DOHH2 (cell line): ENCODE measurements around the gene STPG3.

ENCODE experiments used
- H3F3A ChIP-seq: fragments of 200-600 bp; sonication (generic), shearing (Covaris generic); 2 replicates; pipeline ENCODE4 v1.6.0; 2016; ENCODE audit warnings: antibody characterized with exemption, mild to moderate bottlenecking; ENCODE audit not compliant: control insufficient read depth, insufficient read depth
- H3K27ac ChIP-seq: fragments of 200-600 bp; sonication (generic); 2 replicates; pipeline ENCODE4 v1.5.1; 2014; ENCODE audit warnings: low read depth, mild to moderate bottlenecking, low read length, moderate library complexity
- H3K27me3 ChIP-seq: fragments of 200-600 bp; sonication (generic); 2 replicates; pipeline ENCODE4 v1.6.1; 2014; ENCODE audit warnings: mild to moderate bottlenecking, low read length, mixed read lengths; ENCODE audit not compliant: control insufficient read depth
- H3K36me3 ChIP-seq: fragments of 200-600 bp; sonication (generic); 2 replicates; pipeline ENCODE4 v1.6.1; 2014; ENCODE audit warnings: mild to moderate bottlenecking, low read length, moderate library complexity, mixed read lengths; ENCODE audit not compliant: control insufficient read depth
- H3K4me1 ChIP-seq: fragments of 200-600 bp; sonication (generic); 2 replicates; pipeline ENCODE4 v1.6.1; 2014; ENCODE audit warnings: mild to moderate bottlenecking, low read length, mixed read lengths; ENCODE audit not compliant: control insufficient read depth
- H3K4me2 ChIP-seq: fragments of 200-600 bp; sonication (generic); 2 replicates; pipeline ENCODE4 v1.6.0; 2014; ENCODE audit warnings: mild to moderate bottlenecking, low read length, moderate library complexity
- H3K4me3 ChIP-seq: fragments of 200-600 bp; sonication (generic); 2 replicates; pipeline ENCODE4 v1.5.1; 2014; ENCODE audit warnings: mild to moderate bottlenecking, low read length, mixed read lengths
- H3K79me2 ChIP-seq: fragments of 200-600 bp; sonication (generic); 2 replicates; pipeline ENCODE4 v1.6.1; 2014; ENCODE audit warnings: mild to moderate bottlenecking, low read length, mixed read lengths; ENCODE audit not compliant: control insufficient read depth
- H3K9me2 ChIP-seq: fragments of 200-600 bp; sonication (generic); replicated peaks from 2 replicates; pipeline ENCODE4 v1.6.1; 2014; ENCODE audit warnings: mild to moderate bottlenecking, low read length, mixed read lengths; ENCODE audit not compliant: control insufficient read depth
- H3K9me3 ChIP-seq: fragments of 200-600 bp; sonication (generic); 2 replicates; pipeline ENCODE4 v1.6.1; 2014; ENCODE audit warnings: antibody characterized with exemption, low read length, mixed read lengths; ENCODE audit not compliant: control insufficient read depth, insufficient read depth
- H4K20me1 ChIP-seq: fragments of 200-600 bp; sonication (generic); 2 replicates; pipeline ENCODE4 v1.6.0; 2014; ENCODE audit warnings: low read depth, mild to moderate bottlenecking, antibody characterized with exemption, low read length, moderate library complexity; ENCODE audit not compliant: control insufficient read depth, insufficient read depth
- EZH2phosphoT487 ChIP-seq: fragments of 200-600 bp; sonication (generic); IDR thresholded peaks from 2 replicates; pipeline ENCODE4 v1.6.1; 2017; ENCODE audit warnings: borderline replicate concordance, mild to moderate bottlenecking, antibody characterized with exemption, low read length, moderate library complexity, mixed read lengths
- TF ChIP-seq, protein P1 (sequence below): fragments of 200-600 bp; sonication (generic); IDR thresholded peaks from one replicate; pipeline ENCODE4 v1.5.1; 2014; ENCODE audit warnings: antibody characterized with exemption, mild to moderate bottlenecking, low read depth, low read length; ENCODE audit not compliant: poor library complexity, severe bottlenecking

The STPG3 gene

DNA sequence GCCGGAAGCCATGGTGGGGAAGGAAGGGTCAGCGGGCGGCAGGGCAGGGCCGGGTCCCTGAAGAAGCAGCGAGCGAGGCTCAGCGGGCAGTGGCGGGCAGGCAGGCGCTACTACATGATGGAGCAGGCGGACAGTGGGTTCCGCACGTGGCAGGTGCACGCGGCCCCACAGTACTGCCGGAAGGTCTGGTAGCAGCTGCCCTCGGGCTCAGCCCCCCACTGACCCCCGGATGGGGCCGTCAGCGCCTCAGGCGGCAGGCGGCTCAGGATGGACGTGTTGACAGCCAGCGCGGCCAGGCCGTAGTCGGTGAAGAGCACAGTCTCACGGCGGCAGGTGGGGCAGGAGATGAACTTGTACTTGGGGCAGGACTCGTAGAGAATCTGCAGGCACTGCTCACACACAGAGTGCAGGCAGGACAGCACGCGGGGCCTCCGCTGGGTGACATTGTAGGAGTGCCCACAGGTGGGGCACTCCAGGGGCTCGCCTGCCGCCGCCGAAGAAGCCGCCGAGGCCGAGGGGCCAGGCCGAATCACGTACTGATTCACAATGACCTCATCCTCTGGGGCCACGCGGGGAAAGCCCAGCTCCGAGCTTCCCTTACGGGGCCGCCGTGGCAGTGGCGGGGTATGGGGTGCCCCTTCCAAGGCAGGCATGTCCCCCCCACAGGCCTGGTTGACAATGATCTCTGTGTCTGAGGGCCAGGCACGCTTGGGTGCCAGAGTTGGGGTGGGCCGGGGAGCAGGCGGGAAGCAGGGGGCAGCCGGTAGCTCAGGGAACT, 30.6 kb upstream of the STPG3 start:
- peaks cover 27% of the 10 kb centered on the region for H3K4me1 ChIP-seq

DNA sequence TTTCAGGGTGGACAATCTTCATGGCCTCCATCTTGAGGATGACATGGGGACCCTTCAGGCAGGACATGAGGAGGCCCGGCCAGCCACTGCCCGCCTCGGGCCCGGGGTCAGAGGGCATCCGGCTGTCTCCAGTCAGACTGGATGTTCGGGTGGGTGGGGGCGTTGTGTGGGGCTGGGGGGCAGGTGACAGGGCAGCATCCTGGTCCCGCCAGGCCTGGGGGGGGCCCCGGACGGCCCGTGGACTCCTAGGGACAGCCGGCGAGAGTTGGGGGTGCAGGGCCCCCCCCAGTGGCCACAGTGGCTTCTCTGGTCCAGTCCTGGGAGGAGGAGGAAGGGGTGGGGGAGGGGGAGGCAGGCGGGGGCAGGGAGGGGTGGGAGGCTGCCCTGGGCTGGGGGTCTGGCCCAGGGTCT, 30.0 kb upstream of the STPG3 start:
- H3K27ac ChIP-seq = no peak overlapping the region

More for the DNA sequence above, 30.6 kb upstream of the STPG3 start:
- Histone ChIP-seq H3F3A (peaks cover 6% of the 10 kb centered on the region), H3K27me3 (no peaks in the 10 kb centered on the region), H3K4me2 (no peak overlapping the region), H4K20me1 (no peaks in the 10 kb centered on the region), H3K4me3 (no peak overlapping the region), H3K27ac (no peak overlapping the region), H3K9me2 (no peaks in the 10 kb centered on the region), H3K9me3 (no peaks in the 10 kb centered on the region), H3K79me2 (peaks cover 5% of the 10 kb centered on the region), H3K36me3 (peaks cover 16% of the 10 kb centered on the region)
- no peak for TF ChIP-seq EZH2phosphoT487
- TF ChIP-seq, protein P1, sequence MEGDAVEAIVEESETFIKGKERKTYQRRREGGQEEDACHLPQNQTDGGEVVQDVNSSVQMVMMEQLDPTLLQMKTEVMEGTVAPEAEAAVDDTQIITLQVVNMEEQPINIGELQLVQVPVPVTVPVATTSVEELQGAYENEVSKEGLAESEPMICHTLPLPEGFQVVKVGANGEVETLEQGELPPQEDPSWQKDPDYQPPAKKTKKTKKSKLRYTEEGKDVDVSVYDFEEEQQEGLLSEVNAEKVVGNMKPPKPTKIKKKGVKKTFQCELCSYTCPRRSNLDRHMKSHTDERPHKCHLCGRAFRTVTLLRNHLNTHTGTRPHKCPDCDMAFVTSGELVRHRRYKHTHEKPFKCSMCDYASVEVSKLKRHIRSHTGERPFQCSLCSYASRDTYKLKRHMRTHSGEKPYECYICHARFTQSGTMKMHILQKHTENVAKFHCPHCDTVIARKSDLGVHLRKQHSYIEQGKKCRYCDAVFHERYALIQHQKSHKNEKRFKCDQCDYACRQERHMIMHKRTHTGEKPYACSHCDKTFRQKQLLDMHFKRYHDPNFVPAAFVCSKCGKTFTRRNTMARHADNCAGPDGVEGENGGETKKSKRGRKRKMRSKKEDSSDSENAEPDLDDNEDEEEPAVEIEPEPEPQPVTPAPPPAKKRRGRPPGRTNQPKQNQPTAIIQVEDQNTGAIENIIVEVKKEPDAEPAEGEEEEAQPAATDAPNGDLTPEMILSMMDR = no peak

DNA sequence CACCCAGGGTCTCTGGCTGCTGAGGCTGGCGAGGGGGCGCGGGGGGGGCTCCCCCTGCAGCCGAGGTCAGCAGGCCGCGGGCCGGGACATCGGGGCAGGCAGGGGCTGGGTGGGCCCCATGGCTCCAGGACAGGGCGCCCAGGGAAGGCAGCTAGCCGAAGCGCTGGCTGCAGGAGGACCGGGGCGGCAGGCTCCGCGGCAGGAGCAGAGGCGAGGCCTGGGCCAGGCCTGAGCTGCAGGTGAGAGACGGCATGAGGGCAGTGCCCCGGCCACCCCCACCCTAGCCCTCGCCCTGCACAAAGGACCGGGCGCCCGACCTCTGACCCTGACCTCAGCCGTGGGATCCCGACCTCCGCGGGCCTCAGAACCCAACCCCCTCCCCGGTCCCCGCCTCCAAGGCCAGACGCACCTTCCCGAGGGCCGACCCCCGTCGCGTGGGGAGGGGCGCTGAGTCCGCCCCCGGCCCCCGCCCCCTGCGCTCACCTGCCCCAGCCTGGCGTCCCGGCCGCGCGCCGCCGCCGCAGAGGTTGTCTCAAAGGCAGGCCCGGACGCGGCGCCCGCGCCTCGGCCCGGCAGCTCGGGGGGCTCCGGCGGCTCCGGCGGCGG, 29.5 kb upstream of the STPG3 start:
- TF ChIP-seq, protein P1 = no peak
- TF ChIP-seq EZH2phosphoT487 = no peak
- Histone ChIP-seq H3K9me2 (no peaks in the 10 kb centered on the region), H3K27ac (no peak overlapping the region), H3K9me3 (no peaks in the 10 kb centered on the region), H3K4me1 (peaks cover 27% of the 10 kb centered on the region), H3K36me3 (peaks cover 6% of the 10 kb centered on the region), H3K4me2 (peak overlapping the region; percentile 55), H3F3A (peaks cover 6% of the 10 kb centered on the region), H3K79me2 (peaks cover 5% of the 10 kb centered on the region), H4K20me1 (no peaks in the 10 kb centered on the region), H3K27me3 (no peaks in the 10 kb centered on the region), H3K4me3 (peak overlapping the region; percentile 65)

More for the DNA sequence above, 30.0 kb upstream of the STPG3 start:
- Histone ChIP-seq H3K4me1 (peaks cover 27% of the 10 kb centered on the region), H3K36me3 (peaks cover 11% of the 10 kb centered on the region), H3K79me2 (peaks cover 5% of the 10 kb centered on the region), H3K4me3 (no peak overlapping the region), H4K20me1 (no peaks in the 10 kb centered on the region), H3K27me3 (no peaks in the 10 kb centered on the region), H3K4me2 (no peak overlapping the region), H3K9me2 (no peaks in the 10 kb centered on the region), H3K9me3 (no peaks in the 10 kb centered on the region), H3F3A (peaks cover 6% of the 10 kb centered on the region)
- no peak for TF ChIP-seq EZH2phosphoT487
- TF ChIP-seq, protein P1 = no peak
